RWPE1 (cell line): Measurements from ENCODE around the gene UAP1L1.
"Not testable (repeated sequence)": the region's sequence is repeated elsewhere in the genome, so short reads cannot be mapped to it uniquely, and the experiment has no call there.

Experiments
- CTCF ChIA-PET: fragments of 350-600 bp; sonication (Branson Sonifier 250); formaldehyde crosslinking; extraction: SDS; loops from one replicate; lab custom pipeline; 2021; lab: Yijun Ruan, JAX
- POLR2A ChIA-PET: fragments of 400-600 bp; formaldehyde crosslinking; extraction: SDS; loops from one replicate; lab custom pipeline; 2020; ENCODE audit warnings: antibody characterized with exemption; ENCODE audit not compliant: low non-redundant PET; lab: Yijun Ruan, JAX
- DNase-seq: peaks from one replicate; pipeline ENCODE4 v3.0.0; 2012; ENCODE audit warnings: low spot score
- H3K27ac ChIP-seq: fragments of 450-650 bp; 2 replicates; pipeline ENCODE4 v1.5.1; 2017
- TF ChIP-seq, protein P1 (sequence below): fragments of 450-650 bp; conservative IDR thresholded peaks from 2 replicates; pipeline ENCODE4 v1.5.1; 2017; ENCODE audit warnings: low read depth, mild to moderate bottlenecking

The UAP1L1 gene

DNA sequence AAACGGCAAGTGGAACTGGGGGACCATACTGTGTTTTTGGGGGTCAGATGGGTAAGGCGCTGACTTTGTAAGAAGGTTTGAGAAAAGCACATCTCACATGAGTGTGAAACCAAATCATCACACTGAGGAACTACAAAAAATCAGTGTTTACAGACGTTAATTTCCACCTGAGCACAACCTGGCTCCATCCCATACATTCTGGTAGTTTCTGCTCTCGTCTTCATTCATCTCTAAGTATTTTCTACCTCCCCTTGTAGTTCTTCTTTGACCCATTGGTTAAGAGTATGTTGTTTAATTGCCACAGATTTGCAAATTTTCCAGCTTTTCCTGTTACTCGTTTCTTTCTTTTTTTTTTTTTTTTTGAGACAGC, 46.1 kb downstream of the UAP1L1 start:
- H3K27ac ChIP-seq, result no peak overlapping the region
- TF ChIP-seq, protein P1, sequence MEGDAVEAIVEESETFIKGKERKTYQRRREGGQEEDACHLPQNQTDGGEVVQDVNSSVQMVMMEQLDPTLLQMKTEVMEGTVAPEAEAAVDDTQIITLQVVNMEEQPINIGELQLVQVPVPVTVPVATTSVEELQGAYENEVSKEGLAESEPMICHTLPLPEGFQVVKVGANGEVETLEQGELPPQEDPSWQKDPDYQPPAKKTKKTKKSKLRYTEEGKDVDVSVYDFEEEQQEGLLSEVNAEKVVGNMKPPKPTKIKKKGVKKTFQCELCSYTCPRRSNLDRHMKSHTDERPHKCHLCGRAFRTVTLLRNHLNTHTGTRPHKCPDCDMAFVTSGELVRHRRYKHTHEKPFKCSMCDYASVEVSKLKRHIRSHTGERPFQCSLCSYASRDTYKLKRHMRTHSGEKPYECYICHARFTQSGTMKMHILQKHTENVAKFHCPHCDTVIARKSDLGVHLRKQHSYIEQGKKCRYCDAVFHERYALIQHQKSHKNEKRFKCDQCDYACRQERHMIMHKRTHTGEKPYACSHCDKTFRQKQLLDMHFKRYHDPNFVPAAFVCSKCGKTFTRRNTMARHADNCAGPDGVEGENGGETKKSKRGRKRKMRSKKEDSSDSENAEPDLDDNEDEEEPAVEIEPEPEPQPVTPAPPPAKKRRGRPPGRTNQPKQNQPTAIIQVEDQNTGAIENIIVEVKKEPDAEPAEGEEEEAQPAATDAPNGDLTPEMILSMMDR, result no peak
- no peak for DNase-seq
- CTCF ChIA-PET, result interaction anchor here (0.6 to 1.2 kb wide), 3 partner anchors 18 to 73 kb away, joined by 3 read pairs; no protein-coding TSS in a partner anchor
- POLR2A ChIA-PET, result no interaction called here

DNA sequence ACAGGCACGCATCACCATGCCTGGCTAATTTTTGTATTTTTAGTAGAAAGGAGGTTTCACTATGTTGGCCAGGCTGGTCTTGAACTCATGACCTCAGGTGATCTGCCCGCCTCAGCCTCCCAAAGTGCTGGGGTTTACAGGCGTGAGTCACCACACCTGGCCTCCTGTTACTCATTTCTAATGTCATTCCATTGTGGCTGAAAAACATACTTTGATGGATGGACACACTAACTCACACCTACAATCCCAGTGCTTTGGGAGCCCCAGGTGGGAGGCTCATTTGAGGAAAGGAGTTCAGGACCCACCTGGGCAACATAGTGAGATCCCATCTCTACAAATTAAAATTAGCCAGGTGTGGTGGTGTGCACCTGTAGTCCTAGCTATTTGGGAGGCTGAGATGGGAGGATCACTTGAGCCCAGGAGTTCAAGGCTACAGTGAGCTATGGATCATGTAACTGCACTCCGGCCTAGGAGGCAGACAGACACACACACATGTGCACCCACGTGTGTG, 46.7 kb downstream of the UAP1L1 start:
- CTCF ChIA-PET, result interaction anchor here (1.1 to 1.2 kb wide), 3 partner anchors 13 to 53 kb away, joined by 3 to 7 read pairs (median 3); no protein-coding TSS in a partner anchor
- POLR2A ChIA-PET, DNase-seq, H3K27ac ChIP-seq: not testable (repeated sequence)

DNA sequence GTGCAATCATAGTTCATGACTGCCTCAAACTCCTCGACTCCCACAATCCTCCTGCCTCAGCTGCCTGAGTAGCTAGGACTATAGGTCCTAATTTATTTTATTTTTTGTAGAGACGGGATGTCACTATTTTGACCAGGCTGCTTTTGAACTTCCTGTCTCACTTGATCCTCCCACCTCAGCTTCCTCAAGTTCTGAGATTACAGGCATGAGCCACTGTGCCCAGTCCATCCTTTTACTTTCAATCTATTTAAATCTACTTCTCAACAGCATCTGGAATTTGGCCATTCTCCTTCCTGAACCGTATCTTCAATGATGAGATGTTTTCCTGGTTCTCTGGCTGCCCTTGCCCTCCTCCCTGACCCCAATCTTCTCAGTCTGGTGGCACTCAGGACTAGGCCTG, 49.5 kb downstream of the UAP1L1 start:
- TF ChIP-seq, protein P1, result no peak
- DNase-seq, result no peak
- H3K27ac ChIP-seq, result peak overlapping the region; percentile 83
- ChIA-PET CTCF (interaction anchor here (0.6 to 1.6 kb wide), 5 partner anchors 63 to 341 kb away, joined by 3 to 9 read pairs (median 3); partner anchors contain the start of gene RNF224), POLR2A (no interaction called here)

DNA sequence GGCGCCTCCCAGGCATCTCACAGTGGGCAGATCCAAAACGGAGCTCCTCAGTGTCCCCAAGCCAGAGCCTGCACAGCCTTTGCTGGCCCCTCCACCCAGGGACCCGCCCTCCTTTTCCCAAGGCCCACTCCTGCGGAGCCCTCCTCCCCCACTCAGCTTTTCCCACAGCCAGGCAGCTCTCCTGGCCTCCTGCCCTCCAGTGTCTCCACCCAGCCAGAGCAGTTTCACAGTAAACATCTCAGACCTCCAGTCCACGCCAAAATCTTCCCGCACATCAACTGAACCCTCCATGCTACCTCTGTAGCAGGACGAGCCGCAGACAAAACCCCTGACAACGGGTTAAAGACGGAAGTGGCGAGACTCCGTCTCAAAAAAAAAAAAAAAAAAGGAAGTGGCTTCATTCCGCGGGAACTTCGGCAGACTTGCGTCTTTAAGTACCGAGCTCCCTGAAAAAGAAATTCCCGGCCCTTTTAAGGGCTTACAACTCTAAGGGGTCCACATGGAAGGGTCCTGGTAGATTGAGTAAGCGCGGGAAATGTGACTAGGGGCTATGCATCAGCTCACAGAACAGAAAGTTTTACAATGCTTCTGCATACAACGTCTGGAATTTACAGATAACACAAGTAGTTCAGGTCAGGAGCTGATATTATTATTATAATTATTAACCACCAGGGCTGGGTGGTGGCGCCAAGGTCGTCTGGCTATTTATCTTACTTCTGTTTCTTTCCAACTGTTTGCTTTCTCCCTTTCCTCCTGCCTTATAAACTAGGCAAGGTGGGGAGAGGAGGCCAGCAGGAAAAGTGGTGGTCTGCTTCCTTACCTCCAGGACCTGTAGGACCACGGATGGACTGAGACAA, 50.2 kb downstream of the UAP1L1 start:
- H3K27ac ChIP-seq, result peak overlapping the region; percentile 83
- TF ChIP-seq, protein P1, result no peak
- ChIA-PET CTCF (interaction anchor here (0.9 to 1.6 kb wide), 4 partner anchors 61 to 175 kb away, joined by 3 to 9 read pairs (median 4); partner anchors contain the start of genes ANAPC2, NRARP and SSNA1), POLR2A (interaction anchor here (0.7 kb wide), 1 partner anchor 36 kb away, joined by 7 read pairs; no protein-coding TSS in a partner anchor)
- DNase-seq, result no peak

DNA sequence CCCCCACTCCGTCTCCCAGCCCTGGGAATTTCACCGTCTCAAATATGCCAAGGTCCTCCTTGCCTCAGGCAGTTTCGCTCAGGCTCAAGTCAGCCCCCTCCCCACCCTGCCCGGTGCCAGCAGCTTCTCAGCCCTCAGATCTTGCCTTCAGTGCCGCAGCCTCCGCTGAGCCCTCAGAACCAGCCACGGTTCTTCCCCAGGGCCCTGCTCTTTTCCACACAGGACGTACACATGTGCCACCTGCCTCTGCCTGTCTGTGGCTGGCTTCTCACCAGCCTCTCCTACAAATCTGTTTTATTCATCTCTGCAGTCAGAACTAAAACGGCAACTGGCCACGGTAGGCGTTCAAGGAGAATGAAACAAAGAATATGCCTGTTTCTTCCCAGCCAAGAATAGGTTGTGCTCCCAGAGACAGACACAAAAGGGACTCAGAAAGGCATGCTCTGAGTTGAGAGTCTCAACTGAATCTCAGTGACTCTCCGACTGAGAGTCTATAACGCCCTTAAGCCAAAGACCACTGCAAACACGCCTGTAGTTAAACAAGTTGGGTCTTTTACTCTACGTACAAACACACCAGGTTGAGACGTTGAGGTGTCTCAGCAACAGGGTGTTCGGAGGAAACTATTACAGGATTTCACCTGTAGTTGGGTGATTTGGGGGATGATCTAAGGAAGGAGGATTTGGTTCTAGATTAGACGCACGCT, 51.0 kb downstream of the UAP1L1 start:
- H3K27ac ChIP-seq, result peak overlapping the region; percentile 83
- CTCF ChIA-PET, result interaction anchor here (0.9 to 1.4 kb wide), 3 partner anchors 60 to 174 kb away, joined by 3 to 9 read pairs (median 4); partner anchors contain the start of genes ANAPC2, NRARP and SSNA1
- TF ChIP-seq, protein P1, result no peak
- POLR2A ChIA-PET, result interaction anchor here (0.7 to 1.1 kb wide), 2 partner anchors 35 to 40 kb away, joined by 5 to 7 read pairs; no protein-coding TSS in a partner anchor
- DNase-seq, result no peak

DNA sequence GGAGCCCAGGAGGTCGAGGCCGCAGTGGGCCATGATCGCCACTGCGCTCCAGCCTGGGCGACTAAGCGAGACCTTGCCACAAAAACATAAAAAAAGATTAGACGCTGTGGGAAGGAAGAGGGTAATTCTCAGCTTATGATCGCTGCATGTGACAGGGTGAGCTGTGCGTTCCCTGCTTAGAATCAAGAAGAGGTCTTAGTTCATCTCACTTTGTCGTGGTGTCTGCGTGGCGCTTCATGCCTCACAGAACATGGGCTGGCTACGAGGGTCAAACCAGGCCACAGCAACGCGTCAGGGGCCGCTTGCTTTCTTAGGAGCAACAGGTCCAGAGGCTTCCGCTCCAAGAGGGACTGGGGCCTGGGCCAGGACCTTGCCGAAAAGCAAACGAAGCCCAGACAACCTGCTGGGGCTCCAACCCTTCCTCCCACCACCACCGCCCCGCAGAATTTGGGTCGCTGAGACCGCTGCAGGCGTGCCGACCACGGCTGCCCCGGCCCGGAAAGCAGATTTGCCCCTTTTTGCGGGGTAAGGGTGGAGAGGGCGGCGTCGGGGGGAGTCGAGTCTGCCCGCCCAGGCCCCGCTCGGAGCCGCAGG, 51.6 kb downstream of the UAP1L1 start:
- peak overlapping the region; percentile 83 for H3K27ac ChIP-seq
- DNase-seq, result no peak
- CTCF ChIA-PET, result interaction anchor here (0.7 to 2.1 kb wide), 4 partner anchors 81 to 107 kb away, joined by 3 to 9 read pairs (median 6); partner anchors contain the start of genes NPDC1 and RNF224
- TF ChIP-seq, protein P1, result no peak
- POLR2A ChIA-PET, result interaction anchor here (0.9 to 1.2 kb wide), 6 partner anchors 21 to 112 kb away, joined by 3 to 6 read pairs (median 4); partner anchors contain the start of genes SSNA1 and TUBB4B
